Progenitor cell of endocrine pancreas (in vitro differentiated cells): Measurements from ENCODE around the gene ATP2B2. TPM values are rescaled to one million over a fixed set of nuclear protein-coding genes. Genes with fewer than 3 reads are reported as not detected.

ENCODE experiments used
- DNase-seq: peaks from one replicate; pipeline ENCODE4 v3.0.0; 2021; ENCODE audit warnings: low spot score; ENCODE audit not compliant: unreplicated experiment
- H3K27ac Mint-ChIP-seq: 2 replicates; pipeline ENCODE4 v1.8.0; 2021; ENCODE audit warnings: mild to moderate bottlenecking, moderate library complexity, mixed read lengths
- H3K27me3 Mint-ChIP-seq: 2 replicates; pipeline ENCODE4 v1.8.0; 2021; ENCODE audit warnings: mixed read lengths
- H3K36me3 Mint-ChIP-seq: 2 replicates; pipeline ENCODE4 v1.8.0; 2022; ENCODE audit warnings: mixed read lengths; ENCODE audit not compliant: insufficient read depth
- H3K4me1 Mint-ChIP-seq: 2 replicates; pipeline ENCODE4 v1.8.0; 2021; ENCODE audit warnings: low read depth, mixed read lengths
- H3K4me3 Mint-ChIP-seq: 2 replicates; pipeline ENCODE4 v1.8.0; 2021; ENCODE audit warnings: low read depth, mild to moderate bottlenecking, moderate library complexity, mixed read lengths
- H3K9me3 Mint-ChIP-seq: 2 replicates; pipeline ENCODE4 v1.8.0; 2021; ENCODE audit warnings: low read depth, mixed read lengths
- total RNA-seq: library from RNA; stranded (reverse); gene quantifications from 2 replicates; pipeline ENCODE4 v1.2.1, GENCODE V29; 2021
- TF ChIP-seq, protein P1 (sequence below): fragments of 200-600 bp; sonication (generic); IDR thresholded peaks from one replicate; pipeline ENCODE4 v1.5.0; 2021; ENCODE audit warnings: antibody characterized with exemption, mild to moderate bottlenecking; ENCODE audit not compliant: unreplicated experiment

ATP2B2 gene
- total RNA-seq, 1 donor from 2014 or later, result 0.07 TPM

DNA sequence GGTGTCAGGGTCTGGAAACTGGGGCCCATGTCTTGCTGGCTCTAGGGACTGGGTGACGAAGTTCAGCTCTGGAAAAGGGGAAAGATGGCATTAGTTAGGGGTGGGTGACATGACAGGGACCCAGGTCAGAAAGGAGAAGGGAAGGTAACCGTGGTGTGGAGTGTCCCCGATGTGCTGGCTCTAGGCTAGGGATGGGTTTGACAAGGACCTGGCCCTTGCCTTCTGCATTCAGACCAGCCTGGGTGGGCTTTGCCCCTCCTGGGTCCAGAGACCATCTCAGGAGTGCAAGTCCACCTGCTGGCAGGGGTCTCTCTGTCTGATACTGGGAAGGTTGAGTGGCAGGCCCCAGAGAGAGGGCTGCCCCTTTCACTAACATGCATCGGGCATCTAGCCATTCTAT, 28.7 kb upstream of the ATP2B2 start:
- H3K27me3 Mint-ChIP-seq, result peaks cover 24% of the 10 kb centered on the region
- TF ChIP-seq, protein P1, sequence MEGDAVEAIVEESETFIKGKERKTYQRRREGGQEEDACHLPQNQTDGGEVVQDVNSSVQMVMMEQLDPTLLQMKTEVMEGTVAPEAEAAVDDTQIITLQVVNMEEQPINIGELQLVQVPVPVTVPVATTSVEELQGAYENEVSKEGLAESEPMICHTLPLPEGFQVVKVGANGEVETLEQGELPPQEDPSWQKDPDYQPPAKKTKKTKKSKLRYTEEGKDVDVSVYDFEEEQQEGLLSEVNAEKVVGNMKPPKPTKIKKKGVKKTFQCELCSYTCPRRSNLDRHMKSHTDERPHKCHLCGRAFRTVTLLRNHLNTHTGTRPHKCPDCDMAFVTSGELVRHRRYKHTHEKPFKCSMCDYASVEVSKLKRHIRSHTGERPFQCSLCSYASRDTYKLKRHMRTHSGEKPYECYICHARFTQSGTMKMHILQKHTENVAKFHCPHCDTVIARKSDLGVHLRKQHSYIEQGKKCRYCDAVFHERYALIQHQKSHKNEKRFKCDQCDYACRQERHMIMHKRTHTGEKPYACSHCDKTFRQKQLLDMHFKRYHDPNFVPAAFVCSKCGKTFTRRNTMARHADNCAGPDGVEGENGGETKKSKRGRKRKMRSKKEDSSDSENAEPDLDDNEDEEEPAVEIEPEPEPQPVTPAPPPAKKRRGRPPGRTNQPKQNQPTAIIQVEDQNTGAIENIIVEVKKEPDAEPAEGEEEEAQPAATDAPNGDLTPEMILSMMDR, result no peak
- H3K4me3 Mint-ChIP-seq, result no peak overlapping the region
- H3K27ac Mint-ChIP-seq, result no peak overlapping the region
- no peaks in the 10 kb centered on the region for H3K36me3 Mint-ChIP-seq
- H3K4me1 Mint-ChIP-seq, result no peaks in the 10 kb centered on the region
- DNase-seq, result no peak
- H3K9me3 Mint-ChIP-seq, result no peaks in the 10 kb centered on the region

DNA sequence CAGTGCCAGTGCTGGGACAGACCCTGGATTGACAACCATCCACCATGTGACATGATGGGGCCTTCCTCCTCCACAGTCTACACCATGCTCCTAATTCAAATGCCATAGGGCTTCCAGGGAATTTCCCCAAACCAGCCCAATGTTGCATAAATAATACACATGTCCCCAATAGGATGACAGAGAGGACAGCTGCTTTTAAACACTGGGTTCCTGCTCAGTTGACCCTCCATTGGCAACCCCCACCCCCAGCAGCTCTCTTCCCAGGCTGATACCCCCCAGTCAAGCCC, 28.3 kb upstream of the ATP2B2 start:
- no peaks in the 10 kb centered on the region for H3K9me3 Mint-ChIP-seq
- H3K4me1 Mint-ChIP-seq, result no peaks in the 10 kb centered on the region
- TF ChIP-seq, protein P1, result no peak
- no peak for DNase-seq
- H3K27me3 Mint-ChIP-seq, result peaks cover 26% of the 10 kb centered on the region
- no peak overlapping the region for H3K4me3 Mint-ChIP-seq
- no peak overlapping the region for H3K27ac Mint-ChIP-seq
- no peaks in the 10 kb centered on the region for H3K36me3 Mint-ChIP-seq

DNA sequence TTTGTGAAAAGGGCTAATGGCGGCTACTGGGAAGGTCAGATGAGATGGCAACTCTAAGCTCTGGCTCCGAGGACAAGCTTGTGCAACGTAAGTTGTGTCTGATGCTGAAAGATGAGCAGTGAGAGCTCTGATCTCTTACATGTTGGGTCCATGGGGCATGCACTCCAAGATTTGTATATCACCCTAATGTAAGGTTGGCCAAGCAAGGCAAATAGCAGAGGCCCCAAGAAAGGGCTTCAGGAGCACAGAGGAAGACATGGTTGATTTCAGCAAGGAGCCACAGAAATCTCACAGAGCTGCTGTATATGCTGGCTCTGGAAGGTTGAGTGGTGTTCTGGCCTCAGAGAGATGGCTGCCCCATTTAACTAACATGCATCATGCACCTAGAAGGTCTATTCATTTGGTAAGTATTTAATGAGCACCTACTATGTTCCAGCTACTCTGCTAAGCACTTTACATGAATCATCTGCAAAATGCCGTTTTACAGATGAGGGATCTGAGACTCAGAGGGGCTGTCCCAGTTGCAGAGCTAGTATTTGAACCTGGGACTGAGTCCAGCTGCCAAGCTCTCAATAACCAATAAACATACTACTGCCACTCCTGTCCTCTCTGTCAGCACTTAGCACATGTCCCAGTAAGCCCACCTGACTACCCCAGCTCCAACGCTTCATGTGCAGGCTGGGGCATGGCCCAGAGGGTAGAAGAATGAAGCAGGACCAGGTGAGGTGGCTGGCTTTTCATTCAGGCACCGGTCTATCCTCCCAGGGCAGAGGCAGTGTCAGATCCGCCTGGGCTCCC, 27.8 kb upstream of the ATP2B2 start:
- no peak overlapping the region for H3K4me3 Mint-ChIP-seq
- DNase-seq, result no peak
- TF ChIP-seq, protein P1, result no peak
- H3K4me1 Mint-ChIP-seq, result no peaks in the 10 kb centered on the region
- H3K27ac Mint-ChIP-seq, result no peak overlapping the region
- no peaks in the 10 kb centered on the region for H3K9me3 Mint-ChIP-seq
- no peaks in the 10 kb centered on the region for H3K36me3 Mint-ChIP-seq
- peaks cover 30% of the 10 kb centered on the region for H3K27me3 Mint-ChIP-seq

DNA sequence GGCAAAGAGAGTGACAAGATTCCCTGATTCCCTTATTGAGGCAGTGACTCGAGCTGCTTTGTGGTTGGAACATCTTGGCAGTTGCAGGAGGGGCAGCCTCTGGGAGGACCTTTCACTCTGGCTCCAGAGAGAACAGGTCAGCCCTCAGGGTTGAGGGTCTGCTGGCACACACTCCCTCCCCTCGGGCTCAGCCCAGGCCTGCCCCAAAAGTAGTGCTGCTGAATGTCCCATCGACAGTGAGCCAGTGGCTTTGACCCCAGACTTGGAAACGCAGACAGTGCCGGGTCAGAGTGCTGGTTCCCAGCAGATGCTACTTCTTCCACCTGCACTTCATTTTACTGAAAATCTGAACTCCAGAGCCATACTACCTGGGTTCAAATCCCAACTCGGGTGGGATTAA, 25.6 kb upstream of the ATP2B2 start:
- H3K27me3 Mint-ChIP-seq, result peaks cover 27% of the 10 kb centered on the region
- H3K4me1 Mint-ChIP-seq, result no peaks in the 10 kb centered on the region
- H3K36me3 Mint-ChIP-seq, result no peaks in the 10 kb centered on the region
- no peak overlapping the region for H3K4me3 Mint-ChIP-seq
- no peaks in the 10 kb centered on the region for H3K9me3 Mint-ChIP-seq
- DNase-seq, result no peak
- no peak overlapping the region for H3K27ac Mint-ChIP-seq
- TF ChIP-seq, protein P1, result no peak

DNA sequence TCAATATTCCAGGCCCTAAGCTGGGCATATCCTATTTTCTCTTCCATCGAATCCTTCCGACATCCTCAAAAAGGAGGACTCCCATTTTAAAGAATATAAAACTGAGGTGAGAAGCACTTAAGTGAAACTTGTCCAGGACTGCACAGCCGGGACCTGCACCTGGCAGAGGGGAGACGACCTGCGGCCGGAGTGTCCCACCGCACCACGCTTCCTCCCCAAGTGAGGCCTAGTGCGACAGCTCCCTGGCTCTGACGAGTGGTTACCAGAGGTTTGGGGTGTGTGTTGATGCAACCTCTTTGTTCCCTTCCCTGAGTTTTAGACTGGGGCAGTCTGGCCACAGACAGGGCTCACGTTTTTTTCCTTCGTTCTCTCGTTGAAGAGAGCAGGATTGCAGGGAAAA, 24.9 kb upstream of the ATP2B2 start:
- Mint-ChIP-seq H3K36me3 (no peaks in the 10 kb centered on the region), H3K27ac (no peak overlapping the region), H3K9me3 (no peaks in the 10 kb centered on the region), H3K27me3 (peaks cover 26% of the 10 kb centered on the region), H3K4me3 (no peak overlapping the region), H3K4me1 (no peaks in the 10 kb centered on the region)
- no peak for DNase-seq
- TF ChIP-seq, protein P1, result no peak
